Aorta (tissue), 5 donors: Measurements from ENCODE around the gene ARHGEF16. TPM values are rescaled to one million over a fixed set of nuclear protein-coding genes. Genes with fewer than 3 reads are reported as not detected.

ENCODE experiments used
- ATAC-seq: fragments of 200-7000 bp; cut with Tn5 transposase; one replicate; pipeline ENCODE4 v1.9.1; 2022; ENCODE audit warnings: moderate library complexity; ENCODE audit not compliant: low FRiP score
- DNase-seq, 2 donors: peaks; one replicate each; pipeline ENCODE4 v3.0.0-alpha.2; 2020
- H3K27ac ChIP-seq, 2 donors: one replicate each; pipeline ENCODE4 v1.5.1; 2013; ENCODE audit warnings: low read length in 2 of 2, mild to moderate bottlenecking in 2 of 2, moderate library complexity in 2 of 2, control low read depth in 1 of 2, inconsistent platforms in 1 of 2, low read depth in 1 of 2
- H3K27me3 ChIP-seq, 2 donors: one replicate each; pipeline ENCODE4 v1.6.1; 2013; ENCODE audit warnings: control low read depth in 1 of 2, low read length in 1 of 2, mild to moderate bottlenecking in 1 of 2, moderate library complexity in 1 of 2; ENCODE audit not compliant: insufficient read depth in 2 of 2, control insufficient read depth in 1 of 2
- H3K36me3 ChIP-seq, 2 donors: one replicate each; pipeline ENCODE4 v1.6.1; 2013; ENCODE audit warnings: control low read depth in 1 of 2, low read length in 1 of 2, mild to moderate bottlenecking in 1 of 2; ENCODE audit not compliant: insufficient read depth in 2 of 2, control insufficient read depth in 1 of 2
- H3K4me1 ChIP-seq, 2 donors: one replicate each; pipeline ENCODE4 v1.6.1; 2013; ENCODE audit warnings: low read length in 2 of 2, control low read depth in 1 of 2, mild to moderate bottlenecking in 1 of 2, moderate library complexity in 1 of 2; ENCODE audit not compliant: insufficient read depth in 2 of 2, control insufficient read depth in 1 of 2
- H3K4me3 ChIP-seq, 2 donors: one replicate each; pipeline ENCODE4 v1.5.1; 2013; ENCODE audit warnings: low read length in 2 of 2, control low read depth in 1 of 2, mild to moderate bottlenecking in 1 of 2
- H3K9me3 ChIP-seq: one replicate; pipeline ENCODE4 v1.6.1; 2013; ENCODE audit warnings: mild to moderate bottlenecking, low read length; ENCODE audit not compliant: control insufficient read depth
- WGBS, 2 donors: extraction: QIAGEN DNeasy Blood & Tissue Kit; methylation state at CpG; one replicate each; pipeline ENCODE4 v1.1.7; 2013; 5-methylcytosine and 5-hydroxymethylcytosine counted together
- intact Hi-C, 2 donors: fragments of 100-400 bp; cut with DNase I; formaldehyde crosslinking; loops; one replicate each; pipeline versions ENCODE4 v1.14.2 to v1.15.0; 2022
- polyA plus RNA-seq, 2 donors: library from polyadenylated mRNA; stranded (reverse); fragments of 200-250 nt; gene quantifications; one replicate each; pipeline ENCODE4 v1.2.3, GENCODE V29; 2013
- total RNA-seq, 2 donors: library from RNA; stranded (reverse); fragmentation: NEBNext Ultra II Directional; extraction: Animal tissue kit (Norgen Biotek cat#: 25700); gene quantifications; one replicate each; pipeline ENCODE4 v1.2.1, GENCODE V29; 2021
- donor health status: healthy with polysubstance abuse.
- donor health status: Bipolar disorder and iron deficiency.
- donor health status: DM: no; HTN: no; CAD: no.
- donor health status: DM: no; HTN: no; CAD: no.
- donor health status: DM: yes; HTN: yes; CAD: no.

The ARHGEF16 gene
- total and polyA plus RNA-seq, 4 donors, result 0.62 to 8.8 (median 1.4) TPM; not detected in 1

DNA sequence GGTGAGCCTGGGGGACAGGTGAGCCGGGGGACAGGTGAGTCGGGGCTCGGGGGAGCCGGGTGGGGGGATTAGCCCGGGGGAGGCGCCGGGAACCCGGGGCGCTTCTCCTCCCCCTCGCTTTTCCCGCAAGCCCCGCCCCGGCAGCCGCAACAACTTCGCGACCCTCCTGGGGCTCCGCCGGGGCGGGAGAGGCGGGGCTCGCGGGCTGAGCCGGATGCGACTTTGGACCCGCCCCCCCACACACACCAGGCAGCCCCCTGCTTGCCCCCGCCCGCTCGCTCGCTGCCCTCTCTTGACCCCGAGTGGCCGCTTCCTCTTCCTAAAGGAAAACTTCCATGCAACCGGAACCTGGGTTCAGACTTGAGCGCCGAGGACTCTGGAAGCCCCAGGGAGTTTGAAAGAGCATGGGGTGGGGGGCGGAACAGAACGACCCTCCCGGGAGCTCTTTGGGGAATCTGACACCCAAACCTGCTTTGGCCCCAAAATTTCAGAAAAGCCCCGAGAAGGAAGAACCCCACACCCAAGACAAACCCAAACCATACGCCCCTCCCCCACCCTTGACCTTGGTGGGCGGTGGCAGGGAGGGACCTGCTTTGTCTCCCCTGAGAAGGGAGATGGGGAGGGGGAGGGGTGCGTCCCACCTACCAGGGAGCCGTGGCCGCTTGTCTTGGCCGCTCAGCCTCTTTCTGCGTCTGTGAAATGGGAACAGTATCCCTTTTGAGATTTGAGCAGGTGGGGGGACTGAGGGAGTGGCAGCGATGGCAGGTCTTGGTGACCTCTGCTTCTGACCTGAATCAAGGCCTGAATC, 550 bp downstream of the ARHGEF16 start:
- 10 to 18% methylated on average over 32 to 46 of the region's 46 CpGs for WGBS, 2 donors

GRCh38 chr1:3455670-3456448, 1.4 kb downstream of the ARHGEF16 start:
- WGBS, 2 donors, result 89 to 90% methylated on average over 18 of the region's 18 CpGs
- H3K9me3 ChIP-seq, result no peaks in the 10 kb centered on the region
- H3K4me3 ChIP-seq, result no peak overlapping the region
- peak in 1 of 2 donors; percentile 14 for DNase-seq
- no peaks in the 10 kb centered on the region for H3K4me1 ChIP-seq
- H3K27ac ChIP-seq, result no peak overlapping the region
- ATAC-seq, result no peak
- H3K27me3 ChIP-seq, result no peaks in the 10 kb centered on the region
- intact Hi-C loops, result loop anchor here (10.0 kb wide), 1 partner anchor 339 kb away; the partner anchor contains the start of gene LRRC47 (in 2 of the 2)
- H3K36me3 ChIP-seq, result no peaks in the 10 kb centered on the region

More for the DNA sequence above, 550 bp downstream of the ARHGEF16 start:
- H3K27ac ChIP-seq, result no peak overlapping the region
- no peaks in the 10 kb centered on the region for H3K36me3 ChIP-seq
- peak overlapping the region in 1 of 2 donors; percentile 12 for H3K4me3 ChIP-seq
- no peaks in the 10 kb centered on the region for H3K27me3 ChIP-seq
- H3K4me1 ChIP-seq, result no peaks in the 10 kb centered on the region
- intact Hi-C loops, result loop anchor here (5.0 to 10.0 kb wide), 2 partner anchors 267 to 340 kb away; partner anchors contain the start of gene LRRC47 (in 2 of the 2)
- DNase-seq (peak in 1 of 2 donors; percentile 63), ATAC-seq (no peak)
- H3K9me3 ChIP-seq, result no peaks in the 10 kb centered on the region

DNA sequence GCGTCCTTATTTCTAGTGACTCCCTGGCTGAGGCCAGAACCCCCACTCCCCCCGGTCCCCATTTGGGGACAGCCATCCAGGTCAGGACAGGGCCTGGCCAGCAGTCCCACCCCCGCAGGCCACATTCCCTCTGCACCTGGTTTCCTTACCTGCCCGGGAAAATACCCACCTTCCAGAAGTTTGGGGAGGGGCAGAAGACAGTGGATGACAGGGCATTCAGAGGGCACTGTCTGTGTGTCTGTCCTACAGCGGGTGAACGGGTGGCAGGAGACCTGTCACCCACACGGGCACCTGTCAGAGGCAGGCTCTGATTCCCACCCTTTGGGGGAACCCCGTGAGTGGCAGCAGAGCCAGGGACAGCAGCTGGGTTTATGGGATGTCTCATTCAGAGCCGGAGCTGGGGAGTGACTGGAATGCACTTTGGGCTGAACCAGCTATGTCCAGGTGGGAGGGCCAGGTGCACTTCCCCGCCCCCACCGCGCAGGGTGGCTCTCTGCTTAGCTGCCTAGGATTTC, 2.0 kb downstream of the ARHGEF16 start:
- intact Hi-C loops, result loop anchor here (10.0 kb wide), 1 partner anchor 338 kb away; the partner anchor contains the start of gene LRRC47 (in 2 of the 2)
- ATAC-seq, result no peak
- no peaks in the 10 kb centered on the region for H3K27me3 ChIP-seq

DNA sequence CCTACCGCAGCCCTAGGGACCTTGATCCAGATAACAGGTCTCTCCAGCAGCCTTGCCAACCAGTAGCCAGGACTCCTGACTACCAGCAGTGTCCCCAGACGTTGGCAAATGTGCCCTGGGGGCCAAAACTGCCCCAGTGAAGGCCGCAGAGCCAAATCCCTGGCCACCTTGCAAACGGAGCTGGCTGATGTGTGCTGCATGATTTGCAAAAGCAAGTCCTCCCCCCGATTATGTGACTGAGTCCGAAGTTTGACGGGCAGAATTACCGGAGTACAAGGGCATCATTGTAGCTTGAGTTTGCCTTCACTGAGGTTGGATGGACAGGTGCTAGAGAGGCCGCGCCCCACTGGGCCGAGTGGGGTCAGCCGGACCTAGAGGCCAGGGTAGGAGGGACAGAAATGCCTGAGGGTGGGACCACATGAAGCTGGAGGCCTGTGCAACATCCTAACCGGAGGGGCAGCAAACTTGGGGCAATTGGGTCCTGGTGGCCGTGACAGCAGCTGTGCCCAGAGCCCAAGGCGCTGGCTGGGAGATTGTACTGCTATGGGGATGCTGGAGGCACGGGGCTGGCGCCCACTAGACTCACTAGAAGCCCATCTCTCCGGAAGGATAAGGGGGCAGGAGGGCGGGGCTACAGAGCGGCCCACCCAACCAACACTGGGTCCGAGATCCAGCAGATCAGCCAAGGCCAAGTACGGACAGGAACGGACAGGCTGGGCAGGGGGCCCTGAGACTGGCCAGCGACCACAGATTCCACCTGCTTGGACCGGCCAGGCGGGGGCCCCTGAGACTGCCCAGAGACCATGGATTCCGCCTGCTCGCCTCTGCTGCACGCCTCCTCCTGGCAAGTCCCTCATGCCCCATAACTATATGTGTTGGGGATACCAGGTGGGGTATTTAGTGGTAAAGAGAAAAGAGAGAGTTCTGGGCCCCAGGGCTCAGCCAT, 2.8 kb downstream of the ARHGEF16 start:
- ATAC-seq (no peak), DNase-seq (peak in 1 of 2 donors; percentile 34)
- Histone ChIP-seq H3K27ac (no peak overlapping the region), H3K4me3 (no peak overlapping the region), H3K4me1 (no peaks in the 10 kb centered on the region), H3K36me3 (no peaks in the 10 kb centered on the region), H3K27me3 (no peaks in the 10 kb centered on the region), H3K9me3 (no peaks in the 10 kb centered on the region)
- 86 to 90% methylated on average over 29 of the region's 29 CpGs for WGBS, 2 donors
- intact Hi-C loops, result loop anchor here (10.0 kb wide), 1 partner anchor 338 kb away; the partner anchor contains the start of gene LRRC47 (in 2 of the 2)

More for the DNA sequence above, 2.0 kb downstream of the ARHGEF16 start:
- H3K9me3 ChIP-seq, result no peaks in the 10 kb centered on the region
- H3K4me1 ChIP-seq, result no peaks in the 10 kb centered on the region
- H3K36me3 ChIP-seq, result no peaks in the 10 kb centered on the region
- DNase-seq, result peak in 1 of 2 donors; percentile 44
- no peak overlapping the region for H3K27ac ChIP-seq
- H3K4me3 ChIP-seq, result no peak overlapping the region
- WGBS, 2 donors, result 91 to 92% methylated on average over 12 of the region's 12 CpGs

DNA sequence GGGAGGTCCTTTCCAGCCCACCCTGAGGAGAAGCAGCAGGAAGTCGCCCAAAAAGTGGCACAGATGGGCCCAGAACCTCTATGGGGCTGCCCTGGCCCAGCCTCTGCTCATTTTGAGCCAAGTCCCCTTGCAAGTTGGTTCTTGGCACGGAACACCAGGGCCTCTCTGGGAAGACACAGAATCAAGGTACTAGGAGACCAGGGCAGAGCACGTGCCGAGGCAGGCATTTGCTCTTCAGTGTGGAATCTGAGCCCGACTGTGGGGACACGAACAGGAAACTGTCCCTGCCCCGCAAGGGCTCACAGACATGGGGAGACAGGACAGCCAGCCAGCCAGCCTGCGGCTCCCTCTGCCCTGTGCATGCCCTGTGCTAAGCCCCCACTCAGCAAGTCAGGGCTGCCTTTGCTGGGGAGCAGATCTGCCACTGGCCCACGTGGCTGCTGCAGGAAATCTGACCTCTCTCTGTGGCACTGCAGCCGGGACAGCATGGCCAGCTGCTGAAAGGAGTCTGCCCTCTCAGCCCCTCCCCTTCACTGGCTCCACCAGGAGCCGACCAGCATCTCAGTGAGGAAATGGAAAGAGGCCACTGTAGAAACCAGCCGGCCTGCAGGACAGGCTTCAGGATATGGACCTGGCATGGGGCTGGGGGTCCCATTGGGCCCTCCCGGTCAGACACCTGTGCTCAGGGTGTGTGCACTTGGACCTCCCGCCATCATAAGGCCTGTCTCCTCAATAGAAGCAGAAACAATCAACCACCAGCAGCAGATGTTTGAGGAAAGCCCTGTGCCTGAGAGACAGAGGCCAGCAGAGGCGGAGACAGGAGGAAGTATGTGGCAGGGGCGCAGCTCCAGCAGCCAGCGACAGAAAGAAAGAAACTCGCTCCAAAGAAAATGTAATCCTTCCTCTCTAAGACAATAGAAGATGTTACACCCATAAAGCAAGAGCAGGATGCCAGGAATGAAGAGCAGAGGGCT, 3.7 kb downstream of the ARHGEF16 start:
- peak in 1 of 2 donors; percentile 38 for DNase-seq
- Histone ChIP-seq H3K9me3 (no peaks in the 10 kb centered on the region), H3K27me3 (no peaks in the 10 kb centered on the region), H3K4me3 (no peak overlapping the region), H3K4me1 (no peaks in the 10 kb centered on the region), H3K27ac (no peak overlapping the region), H3K36me3 (no peaks in the 10 kb centered on the region)
- intact Hi-C loops, result loop anchor here (10.0 kb wide), 1 partner anchor 337 kb away; the partner anchor contains the start of gene LRRC47 (in 2 of the 2)
- 77% methylated on average over 18 of the region's 18 CpGs for WGBS, 2 donors
- no peak for ATAC-seq

DNA sequence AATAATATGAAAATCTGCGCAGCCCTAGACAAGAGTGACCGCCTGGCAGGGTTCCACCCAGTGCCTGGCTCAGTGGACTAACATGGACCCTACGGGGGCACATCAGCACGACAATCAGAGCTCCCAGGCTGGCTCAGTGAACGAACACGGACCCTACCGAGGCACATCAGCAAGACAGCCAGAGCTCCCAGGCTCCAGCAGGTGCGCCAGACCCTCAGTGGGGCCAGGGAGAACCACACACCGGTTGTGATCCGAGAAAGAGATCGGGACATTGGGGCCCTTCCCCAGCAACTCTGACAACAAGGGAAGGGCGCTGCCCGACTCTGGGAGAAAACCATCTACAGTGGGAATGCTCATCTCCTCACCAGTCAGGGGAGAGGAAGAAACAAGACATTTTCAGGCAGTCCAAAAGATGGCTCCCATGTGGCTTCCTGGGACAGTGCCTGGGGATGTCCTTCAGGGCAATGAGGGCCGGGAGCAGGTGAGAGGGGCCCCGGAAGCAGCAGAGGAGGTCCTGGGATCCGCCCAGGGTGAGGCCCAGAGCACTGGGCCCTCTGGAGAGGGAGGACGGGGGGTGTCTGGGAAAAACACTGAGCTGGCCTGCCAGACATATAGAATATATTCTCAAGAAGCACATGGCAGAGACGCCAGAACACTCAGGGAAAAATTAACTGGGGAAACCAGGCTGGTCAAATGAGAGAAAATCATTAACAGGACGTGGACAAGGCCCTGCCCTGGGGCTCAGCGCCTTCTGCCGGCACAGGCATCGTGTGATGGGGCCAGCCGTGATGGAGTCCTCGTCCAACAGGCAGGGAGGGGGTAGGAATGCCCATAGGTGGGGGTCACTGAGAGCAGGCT, 4.8 kb downstream of the ARHGEF16 start:
- Histone ChIP-seq H3K27me3 (no peaks in the 10 kb centered on the region), H3K4me3 (no peak overlapping the region), H3K36me3 (no peaks in the 10 kb centered on the region), H3K27ac (no peak overlapping the region), H3K4me1 (no peaks in the 10 kb centered on the region), H3K9me3 (no peaks in the 10 kb centered on the region)
- 92 to 94% methylated on average over 24 of the region's 24 CpGs for WGBS, 2 donors
- intact Hi-C loops, result loop anchor here (10.0 kb wide), 1 partner anchor 336 kb away; the partner anchor contains the start of gene LRRC47 (in 2 of the 2)
- ATAC-seq (no peak), DNase-seq (peak in 1 of 2 donors; percentile 37)
